NCI-H2171 (cell line): Measurements from ENCODE around the gene PPL.

Experiments used
- DNase-seq: peaks from one replicate; lab custom pipeline; 2025; lab: John Stamatoyannopoulos, UW

PPL gene

GRCh38 chr16:4860727-4861342 is 76.1 kb downstream of the PPL start:
- DNase-seq = no peak

DNA sequence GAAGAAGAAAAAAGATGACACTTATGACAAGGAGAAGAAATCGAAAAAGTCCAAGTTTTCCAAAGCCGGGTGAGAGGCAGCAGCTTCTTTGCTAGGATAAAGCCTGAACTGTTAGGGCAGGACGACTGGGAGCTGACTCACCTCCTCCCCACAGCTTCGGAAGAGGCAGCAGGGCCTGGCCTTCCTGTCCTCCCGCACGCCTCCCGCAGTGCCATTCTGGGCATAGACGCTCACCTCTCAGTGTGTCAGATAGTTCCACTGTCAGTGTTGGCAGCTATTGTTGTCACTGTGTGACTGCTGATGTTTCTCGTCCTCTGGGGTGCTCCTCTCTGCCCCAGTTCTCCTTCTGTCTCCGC is 77.1 kb downstream of the PPL start:
- DNase-seq = no peak

- DNase-seq = no peak
Measured at GRCh38 chr16:4859190-4859899, 77.6 kb downstream of the PPL start.

DNA sequence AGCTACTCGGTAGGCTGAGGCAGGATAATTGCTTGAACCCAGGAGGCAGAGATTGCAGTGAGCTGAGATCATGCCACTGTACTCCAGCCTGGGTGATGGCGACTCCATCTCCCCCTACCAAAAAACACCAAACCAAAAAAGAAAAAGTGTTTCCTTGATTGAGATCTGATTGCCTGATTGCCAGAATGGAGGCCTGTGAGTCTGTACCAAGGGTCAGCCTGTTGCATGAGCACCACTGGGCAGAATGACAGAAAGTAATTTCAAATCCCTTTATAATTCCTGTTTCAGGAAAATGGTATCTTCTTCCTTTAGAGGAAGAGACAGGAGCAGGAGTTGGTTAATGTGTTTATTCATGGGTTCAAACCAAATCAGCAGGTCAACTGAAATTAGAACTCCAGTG is 81.1 kb downstream of the PPL start:
- DNase-seq = no peak

GRCh38 chr16:4855371-4855770 is 81.6 kb downstream of the PPL start:
- DNase-seq = no peak

DNA sequence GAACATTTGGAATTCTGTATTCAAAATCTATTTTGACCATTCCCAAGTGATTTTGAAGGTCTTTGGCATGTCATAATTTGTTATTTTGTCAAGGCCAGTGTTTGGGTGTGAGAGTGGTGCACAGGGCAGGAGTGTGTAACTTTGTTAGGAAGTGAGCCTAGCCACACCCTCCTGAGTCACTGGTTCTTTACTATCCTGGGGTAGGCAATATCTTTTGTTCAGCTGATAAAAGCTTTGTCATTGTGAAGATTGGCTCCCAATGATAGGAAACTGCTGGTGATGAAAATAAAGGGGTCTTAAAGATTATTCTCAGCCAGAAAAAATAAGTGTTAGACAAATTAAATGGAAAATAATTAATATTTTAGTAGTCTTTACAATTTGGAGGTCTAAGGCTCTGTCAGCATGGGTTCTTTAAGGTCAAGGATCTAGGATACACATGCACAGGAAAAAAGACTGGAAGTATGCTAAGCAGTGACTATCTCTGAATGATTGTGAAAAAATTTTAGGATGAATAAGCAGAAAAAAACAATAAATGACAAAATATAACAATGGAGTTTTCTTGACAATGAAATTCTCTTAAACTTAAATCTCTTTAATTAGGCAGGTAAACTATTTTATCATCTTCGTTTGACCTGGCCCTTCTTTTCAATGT is 84.6 kb downstream of the PPL start:
- DNase-seq = no peak

- no peak for DNase-seq
Measured at GRCh38 chr16:4850211-4850610, 86.7 kb downstream of the PPL start.

GRCh38 chr16:4847774-4848587 is 89.0 kb downstream of the PPL start:
- no peak for DNase-seq

DNA sequence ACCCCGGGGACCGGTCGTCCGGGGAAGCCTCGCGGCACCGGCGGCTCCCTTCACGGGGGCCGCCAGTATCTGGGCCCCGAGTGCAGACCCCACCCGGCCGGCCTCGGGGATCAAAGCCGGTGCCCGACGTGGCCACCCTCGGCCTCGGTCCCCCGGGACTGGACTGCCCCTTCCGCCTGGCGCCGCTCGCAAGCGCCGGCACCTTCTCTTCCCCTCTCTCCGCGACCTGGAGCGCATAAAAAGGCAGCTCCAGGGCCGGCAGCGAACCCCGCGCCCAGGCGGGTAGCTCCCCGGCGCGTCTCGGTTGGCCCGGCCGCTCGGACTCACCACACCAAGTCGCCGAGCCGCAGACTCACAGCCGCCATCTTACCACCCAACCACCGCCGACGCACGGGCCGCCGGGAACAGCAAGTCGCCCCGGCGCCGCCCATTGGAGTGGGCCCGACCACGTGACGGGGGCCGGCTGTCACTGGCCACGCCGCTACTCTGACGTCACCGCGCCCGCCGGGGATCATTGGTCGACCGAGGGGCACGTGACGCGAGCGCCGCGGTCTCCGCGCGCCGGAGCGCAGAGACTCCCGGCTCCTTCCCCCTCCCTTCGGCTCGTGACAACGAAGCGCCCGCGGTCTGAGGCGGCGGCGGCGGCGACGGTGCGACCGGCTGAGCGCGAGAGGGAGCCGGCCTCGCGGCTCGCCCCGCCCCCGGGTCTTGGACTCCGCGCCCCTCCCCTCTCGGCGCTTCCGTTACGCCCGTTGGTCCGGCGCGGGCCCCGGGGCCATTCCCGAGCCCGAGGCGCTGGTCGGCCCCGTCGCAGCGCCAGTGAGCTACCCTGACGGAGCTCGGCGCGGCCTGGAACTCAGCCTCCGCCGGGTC is 89.8 kb downstream of the PPL start, which contains the start of the genes GLYR1 and UBN1:
TSS of gene GLYR1 (minus strand) at position 388 of the 873 bp plus-strand sequence. CDS start at position 365, 23 bp downstream.
TSS of gene UBN1 (plus strand) at position 581 of the 873 bp plus-strand sequence. CDS start 5,437 bp downstream, outside the sequence.
- DNase-seq = peak; percentile 97

- DNase-seq = no peak
Measured at GRCh38 chr16:4846503-4846900, 90.4 kb downstream of the PPL start.

- DNase-seq = no peak
Measured at GRCh38 chr16:4840984-4841383, 96.0 kb downstream of the PPL start.

GRCh38 chr16:4839942-4840341 is 97.0 kb downstream of the PPL start:
- DNase-seq = no peak

- DNase-seq = no peak
Measured at GRCh38 chr16:4837733-4838501, 99.0 kb downstream of the PPL start.

GRCh38 chr16:4836727-4837126 is 100.2 kb downstream of the PPL start:
- no peak for DNase-seq

DNA sequence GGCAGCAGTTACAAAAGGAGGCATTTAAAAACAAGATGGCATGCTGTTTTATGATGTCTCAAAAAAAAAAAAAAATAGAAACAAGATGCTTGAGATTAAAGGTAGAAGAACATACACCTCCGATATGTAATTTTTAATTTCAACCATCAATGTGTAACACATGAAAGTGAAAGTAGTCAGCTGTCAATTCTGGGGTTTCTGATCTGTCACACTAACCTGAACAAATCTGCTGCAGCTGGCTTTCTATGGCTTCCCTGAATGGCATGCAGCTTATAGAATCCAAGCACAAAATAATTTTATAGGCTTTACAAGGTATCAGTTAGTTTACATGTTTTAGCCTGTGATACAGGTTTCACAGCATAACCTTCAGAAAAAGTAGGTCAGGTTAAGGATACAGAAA is 103.4 kb downstream of the PPL start:
- DNase-seq = no peak

GRCh38 chr16:4832698-4833343 is 104.1 kb downstream of the PPL start:
- no peak for DNase-seq
